GM12878 (cell line): Measurements from ENCODE around the gene FAM131B. TPM values are rescaled to one million over a fixed set of nuclear protein-coding genes. Genes with fewer than 3 reads are reported as not detected.

Source experiments
- ATAC-seq: fragments of 200-7000 bp; cut with Tn5 transposase; 3 replicates; pipeline ENCODE4 v1.9.1; 2020; ENCODE audit warnings: mild to moderate bottlenecking, moderate library complexity
- BruUV-seq: library from RNA; stranded (reverse); fragments of 400-500 nt; replicated peaks from 2 replicates; lab custom pipeline; 2021; lab: Mats Ljungman, UMichigan
- CTCF ChIA-PET: fragments of 300-600 bp; sonication (Branson Sonifier 250); formaldehyde crosslinking; extraction: SDS; loops from one replicate; lab custom pipeline; 2021; ENCODE audit warnings: inconsistent platforms; lab: Yijun Ruan, JAX
- POLR2A ChIA-PET: fragments of 350-600 bp; formaldehyde crosslinking; extraction: SDS; loops from one replicate; lab custom pipeline; 2021; ENCODE audit warnings: inconsistent platforms; lab: Charles Lee
- RAD21 ChIA-PET: fragments of 300-600 bp; sonication (Branson Sonifier 250); formaldehyde crosslinking; loops from one replicate; lab custom pipeline; 2023; ENCODE audit warnings: antibody characterized with exemption; ENCODE audit not compliant: unreplicated experiment; lab: Charles Lee
- SMC1A ChIA-PET: fragments of 300-600 bp; sonication (Branson Sonifier 250); formaldehyde crosslinking; loops from one replicate; lab custom pipeline; 2023; ENCODE audit not compliant: unreplicated experiment, uncharacterized antibody; lab: Charles Lee
- DNase-seq: peaks from one replicate; pipeline ENCODE4 v3.0.0-alpha.2; 2011; ENCODE audit warnings: low read depth, low spot score
- FAIRE-seq: peaks from 3 replicates; lab custom pipeline; 2011; peaks lifted over from hg19 to GRCh38; lab: Jason Lieb, UNC
- H2AFZ ChIP-seq: 2 replicates; pipeline ENCODE4 v1.6.0; 2011; ENCODE audit warnings: low read depth, low read length, control low read depth; ENCODE audit not compliant: control insufficient read depth
- H3K27ac ChIP-seq: 2 replicates; pipeline ENCODE4 v1.5.1; 2011; ENCODE audit warnings: control low read depth; ENCODE audit not compliant: control insufficient read depth, insufficient read depth
- H3K27me3 ChIP-seq, 2 experiments: replicated peaks in 1 of 2; 2 replicates each; pipeline versions ENCODE4 v1.6.0 to v1.6.1; 2011; ENCODE audit warnings: low read length in 1 of 2; ENCODE audit not compliant: control insufficient read depth in 2 of 2, insufficient read depth in 2 of 2
- H3K36me3 ChIP-seq, 2 experiments: 2 replicates each; pipeline ENCODE4 v1.5.1; 2011; ENCODE audit warnings: low read length in 1 of 2; ENCODE audit not compliant: control insufficient read depth in 2 of 2, insufficient read depth in 2 of 2
- H3K4me1 ChIP-seq: 2 replicates; pipeline ENCODE4 v1.6.1; 2011; ENCODE audit warnings: mild to moderate bottlenecking, low read length, moderate library complexity, mixed read lengths; ENCODE audit not compliant: control insufficient read depth, insufficient read depth
- H3K4me2 ChIP-seq: 2 replicates; pipeline ENCODE4 v1.6.0; 2011; ENCODE audit warnings: control low read depth; ENCODE audit not compliant: control insufficient read depth, insufficient read depth
- H3K4me3 ChIP-seq: fragments of 200-600 bp; sonication (generic); 2 replicates; pipeline ENCODE4 v1.5.1; 2016
- H3K79me2 ChIP-seq: 2 replicates; pipeline ENCODE4 v1.6.0; 2011; ENCODE audit warnings: low read length; ENCODE audit not compliant: control insufficient read depth, insufficient read depth
- H3K9ac ChIP-seq: 2 replicates; pipeline ENCODE4 v1.8.0; 2011; ENCODE audit warnings: low read length, control low read depth, mixed read lengths; ENCODE audit not compliant: control insufficient read depth, insufficient read depth
- H3K9me3 ChIP-seq: replicated peaks from 3 replicates; pipeline ENCODE4 v1.5.1; 2011; ENCODE audit warnings: mild to moderate bottlenecking, low read length; ENCODE audit not compliant: control insufficient read depth, insufficient read depth
- H4K20me1 ChIP-seq: 2 replicates; pipeline ENCODE4 v1.6.0; 2011; ENCODE audit not compliant: control insufficient read depth, insufficient read depth
- BMI1 ChIP-seq: fragments of 450-650 bp; IDR thresholded peaks from 2 replicates; pipeline ENCODE4 v1.6.1; 2016; ENCODE audit warnings: mild to moderate bottlenecking, moderate library complexity, borderline replicate concordance
- CREM ChIP-seq: IDR thresholded peaks from 2 replicates; pipeline ENCODE4 v1.6.1; 2014; ENCODE audit warnings: antibody characterized with exemption, low read depth
- ELK1 ChIP-seq: IDR thresholded peaks from 2 replicates; pipeline ENCODE4 v1.6.1; 2012; ENCODE audit warnings: low read depth, low read length, improper control_type of control experiment
- IRF4 ChIP-seq: IDR thresholded peaks from 2 replicates; pipeline ENCODE4 v1.6.1; 2011; ENCODE audit warnings: low read depth, low read length
- IRF5 ChIP-seq: fragments of 450-650 bp; IDR thresholded peaks from 2 replicates; pipeline ENCODE4 v1.6.1; 2017; ENCODE audit warnings: borderline replicate concordance
- MEF2B ChIP-seq: fragments of 450-650 bp; IDR thresholded peaks from 2 replicates; pipeline ENCODE4 v1.6.1; 2018; ENCODE audit warnings: mild to moderate bottlenecking, moderate library complexity; ENCODE audit not compliant: partially characterized antibody, poor library complexity, severe bottlenecking
- NFIC ChIP-seq: IDR thresholded peaks from 2 replicates; pipeline ENCODE4 v1.6.1; 2012; ENCODE audit warnings: low read depth, mild to moderate bottlenecking, inconsistent platforms, low read length, moderate library complexity
- PML ChIP-seq: IDR thresholded peaks from 2 replicates; pipeline ENCODE4 v1.6.1; 2012; ENCODE audit warnings: low read length, inconsistent platforms
- POU2F2 ChIP-seq: IDR thresholded peaks from 3 replicates; pipeline ENCODE4 v1.6.1; 2011; ENCODE audit warnings: low read depth, mild to moderate bottlenecking, low read length, borderline replicate concordance
- RUNX3 ChIP-seq: IDR thresholded peaks from 2 replicates; pipeline ENCODE4 v1.6.1; 2012; ENCODE audit warnings: low read length, inconsistent platforms
- SPI1 ChIP-seq: IDR thresholded peaks from 2 replicates; pipeline ENCODE4 v1.6.1; 2011; ENCODE audit warnings: low read depth, mild to moderate bottlenecking, low read length, moderate library complexity, borderline replicate concordance; ENCODE audit not compliant: insufficient read depth
- SRF ChIP-seq, 2 experiments: IDR thresholded peaks; 2 replicates each; pipeline ENCODE4 v1.6.1; 2011; ENCODE audit warnings: low read depth in 2 of 2, low read length in 2 of 2, mild to moderate bottlenecking in 1 of 2, moderate library complexity in 1 of 2
- whole genome bisulfite sequencing: methylation state at CpG from one replicate; pipeline ENCODE4 v1.1.6; 2016; ENCODE audit warnings: low lambda C conversion rate; ENCODE audit not compliant: insufficient replicate concordance, insufficient coverage; ENCODE audit errors: missing lambda C conversion rate; 5-methylcytosine and 5-hydroxymethylcytosine counted together
- in situ Hi-C: fragments of 300-500 bp; cut with MboI; formaldehyde crosslinking; loops from 9 replicates; pipeline ENCODE4 v1.14.3; 2018; ENCODE audit warnings: mixed read lengths
- intact Hi-C: fragments of 100-400 bp; cut with micrococcal nuclease; formaldehyde crosslinking; loops from one replicate; pipeline ENCODE4 v1.14.2; 2022; ENCODE audit not compliant: unreplicated experiment
- polyA plus RNA-seq, 11 experiments: library from polyadenylated mRNA; depleted of rRNA in 4 of 11; unstranded in 6 of 11; stranded (reverse) in 5 of 11; fragments of >200 nt; fragmentation: Nextera tagmentation in 4 of 11; fragmentation: Illumina TruSeq in 1 of 11; extraction: Ambion mirVana in 4 of 11; extraction: Trizol in 1 of 11; gene quantifications; 1 replicate in 1 of 11; 2 replicates in 10 of 11; pipeline versions ENCODE4 v1.2.1 to v1.2.3, GENCODE V29; 2011 to 2016; ENCODE audit warnings: inconsistent platforms in 2 of 11, missing spikeins in 2 of 11, low read depth in 1 of 11
- total RNA-seq, 4 experiments: library from RNA; depleted of rRNA in 3 of 4; stranded (reverse); fragments of >200 nt in 3 of 4; fragmentation: Illumina TruSeq in 1 of 4; extraction: Trizol in 1 of 4; gene quantifications; 2 replicates each; pipeline versions ENCODE4 v1.2.1 to v1.2.3, GENCODE V29; 2013 to 2021

The FAM131B gene
- total and polyA plus RNA-seq, 10 of the 15 experiments (the other 5 are each of a cell fraction or from before 2014, with no cell fraction given), result 0.03 to 0.05 TPM; not detected in 8

- Histone ChIP-seq H3K9me3 (no peaks in the 10 kb centered on the region; the same call in 2 of the 3 replicates), H3K4me1 (no peaks in the 10 kb centered on the region), H2AFZ (no peak overlapping the region), H3K9ac (no peak overlapping the region), H3K36me3 (no peaks in the 10 kb centered on the region), H3K4me3 (no peak overlapping the region), H4K20me1 (no peaks in the 10 kb centered on the region; the same call in 1 of the 2 replicates), H3K27me3 (peaks cover 10 to 25% of the 10 kb centered on the region in 2 experiments), H3K27ac (no peak overlapping the region), H3K79me2 (no peaks in the 10 kb centered on the region), H3K4me2 (no peak overlapping the region)
- ChIA-PET RAD21 (no interaction called here), CTCF (interaction anchor here (1.9 kb wide), 1 partner anchor 57 kb away, joined by 5 read pairs; no protein-coding TSS in a partner anchor), POLR2A (interaction anchor here (0.5 kb wide), 1 partner anchor 57 kb away, joined by 3 read pairs; no protein-coding TSS in a partner anchor), SMC1A (no interaction called here)
- intact Hi-C loops (no loop called here), in situ Hi-C loops (no loop called here)
- ATAC-seq, result no peak
- 55% methylated on average over 11 of the region's 11 CpGs for WGBS
- BruUV-seq, result no TSS peak
- FAIRE-seq, result no peak
- DNase-seq, result no peak
- peak; percentile 62 for TF ChIP-seq SPI1
- no peak for TF ChIP-seq PML
- TF ChIP-seq IRF4, result no peak
Measured at GRCh38 chr7:143359771-143360353, 2.7 kb downstream of the FAM131B start.

- intact Hi-C loops, result no loop called here
- Histone ChIP-seq H3K4me1 (no peaks in the 10 kb centered on the region), H3K9me3 (no peaks in the 10 kb centered on the region; the same call in 2 of the 3 replicates), H4K20me1 (no peaks in the 10 kb centered on the region; the same call in 1 of the 2 replicates), H3K79me2 (no peaks in the 10 kb centered on the region), H3K9ac (no peak overlapping the region), H2AFZ (no peak overlapping the region), H3K4me2 (no peak overlapping the region), H3K36me3 (no peaks in the 10 kb centered on the region), H3K27ac (no peak overlapping the region), H3K4me3 (no peak overlapping the region), H3K27me3 (peaks cover 9 to 19% of the 10 kb centered on the region in 2 experiments)
- no TSS peak for BruUV-seq
- WGBS, result 39% methylated on average over 12 of the region's 12 CpGs
- ChIA-PET CTCF (interaction anchor here (1.9 kb wide), 1 partner anchor 58 kb away, joined by 5 read pairs; no protein-coding TSS in a partner anchor), SMC1A (no interaction called here), POLR2A (no interaction called here), RAD21 (no interaction called here)
- no peak for FAIRE-seq
- in situ Hi-C loops, result no loop called here
- DNase-seq, result no peak
- no peak for ATAC-seq
- TF ChIP-seq IRF5, result no peak
- TF ChIP-seq SRF (IDR thresholded peaks at IDR 0.05; ENCODE audit: low read depth in 2 of 2, low read length in 2 of 2), result no peak
- TF ChIP-seq CREM, result no peak
- no peak for TF ChIP-seq SPI1
- no peak for TF ChIP-seq POU2F2
- no peak for TF ChIP-seq ELK1
- TF ChIP-seq RUNX3, result no peak
- no peak for TF ChIP-seq IRF4
- no peak for TF ChIP-seq MEF2B
- TF ChIP-seq BMI1, result no peak
- no peak for TF ChIP-seq NFIC
Measured at GRCh38 chr7:143358626-143359025, 3.9 kb downstream of the FAM131B start.
